Keratinocyte (primary cell): ENCODE results near the gene TTC33. TPM values are rescaled to one million over a fixed set of nuclear protein-coding genes. Genes with fewer than 3 reads are reported as not detected.

Source experiments
- DNase-seq: peaks from one replicate; pipeline ENCODE4 v3.0.0-alpha.2; 2011; ENCODE audit warnings: low read depth, missing footprints, low spot score
- FAIRE-seq: peaks from 2 replicates; lab custom pipeline; 2011; peaks lifted over from hg19 to GRCh38; lab: Jason Lieb, UNC
- H2AFZ ChIP-seq: 2 replicates; pipeline ENCODE4 v1.6.0; 2012; ENCODE audit warnings: low read length, control low read depth, inconsistent platforms; ENCODE audit not compliant: control insufficient read depth
- H3K27ac ChIP-seq: 2 replicates; pipeline ENCODE4 v1.5.1; 2011; ENCODE audit warnings: low read length; ENCODE audit not compliant: control insufficient read depth, insufficient read depth
- H3K27me3 ChIP-seq: 3 replicates; pipeline ENCODE4 v1.6.0; 2011; ENCODE audit warnings: low read length; ENCODE audit not compliant: control insufficient read depth, insufficient read depth; ENCODE audit errors: extremely low read depth
- H3K36me3 ChIP-seq, 2 experiments: 2 replicates in 1 of 2; 3 replicates in 1 of 2; pipeline ENCODE4 v1.5.1; 2011; ENCODE audit warnings: low read length in 2 of 2, mild to moderate bottlenecking in 1 of 2; ENCODE audit not compliant: control insufficient read depth in 2 of 2, insufficient read depth in 2 of 2; ENCODE audit errors: extremely low read depth in 1 of 2
- H3K4me1 ChIP-seq: 3 replicates; pipeline ENCODE4 v1.5.1; 2011; ENCODE audit warnings: low read length; ENCODE audit not compliant: control insufficient read depth, insufficient read depth; ENCODE audit errors: extremely low read depth
- H3K4me2 ChIP-seq: 3 replicates; pipeline ENCODE4 v1.6.0; 2011; ENCODE audit warnings: low read depth, low read length; ENCODE audit not compliant: control insufficient read depth, insufficient read depth; ENCODE audit errors: extremely low read depth
- H3K4me3 ChIP-seq, 3 experiments: fragments of 200-600 bp in 1 of 3; sonication (generic) in 1 of 3; 2 replicates in 2 of 3; 3 replicates in 1 of 3; pipeline ENCODE4 v1.5.1; 2011 to 2016; ENCODE audit warnings: low read length in 3 of 3, mild to moderate bottlenecking in 3 of 3, control low read depth in 2 of 3, inconsistent platforms in 1 of 3, low read depth in 1 of 3, mixed read lengths in 1 of 3, mixed run types in 1 of 3, moderate library complexity in 1 of 3; ENCODE audit not compliant: control insufficient read depth in 2 of 3, insufficient read depth in 2 of 3; ENCODE audit errors: extremely low read depth in 1 of 3
- H3K79me2 ChIP-seq: 2 replicates; pipeline ENCODE4 v1.6.0; 2012; ENCODE audit warnings: low read length; ENCODE audit not compliant: control insufficient read depth, insufficient read depth
- H3K9ac ChIP-seq: 3 replicates; pipeline ENCODE4 v1.6.0; 2011; ENCODE audit warnings: low read length; ENCODE audit not compliant: control insufficient read depth, insufficient read depth; ENCODE audit errors: extremely low read depth
- H3K9me1 ChIP-seq: 3 replicates; pipeline ENCODE4 v1.6.0; 2011; ENCODE audit warnings: low read length; ENCODE audit not compliant: control insufficient read depth, insufficient read depth; ENCODE audit errors: extremely low read depth
- H3K9me3 ChIP-seq: 2 replicates; pipeline ENCODE4 v1.5.1; 2012; ENCODE audit warnings: low read depth, low read length; ENCODE audit not compliant: control insufficient read depth
- H4K20me1 ChIP-seq: 3 replicates; pipeline ENCODE4 v1.6.0; 2011; ENCODE audit warnings: low read length; ENCODE audit not compliant: control insufficient read depth, insufficient read depth; ENCODE audit errors: extremely low read depth
- CTCF ChIP-seq, 3 experiments: IDR thresholded peaks in 1 of 3; conservative IDR thresholded peaks in 1 of 3; optimal IDR thresholded peaks in 1 of 3; 2 replicates in 2 of 3; 3 replicates in 1 of 3; pipeline versions ENCODE3 to v1.5.1; 2011; ENCODE audit warnings: low read length in 3 of 3, mild to moderate bottlenecking in 3 of 3, moderate library complexity in 2 of 3, control low read depth in 1 of 3, inconsistent platforms in 1 of 3; ENCODE audit not compliant: insufficient read depth in 2 of 3; ENCODE audit errors: extremely low read depth in 1 of 3
- EZH2 ChIP-seq: IDR thresholded peaks from one replicate; pipeline ENCODE4 v1.6.1; 2012; ENCODE audit warnings: inconsistent platforms, mild to moderate bottlenecking, low read length, moderate library complexity
- dilution Hi-C: fragments of 300-500 bp; cut with MboI; formaldehyde crosslinking; loops from one replicate; pipeline ENCODE4 v1.7.0; 2020; ENCODE audit warnings: low sequenced_read_pairs; ENCODE audit not compliant: extremely low pct_ligation_motif_present
- polyA plus RNA-seq, 5 experiments: library from polyadenylated mRNA; depleted of rRNA in 3 of 5; stranded (reverse) in 3 of 5; stranded (forward) in 1 of 5; unstranded in 1 of 5; fragments of >200 nt; gene quantifications; 1 replicate in 1 of 5; 2 replicates in 3 of 5; 3 replicates in 1 of 5; pipeline versions ENCODE4 v1.2.1 to v1.2.3, GENCODE V29; 2011 to 2012; ENCODE audit warnings: missing spikeins in 2 of 5, low read depth in 1 of 5, low replicate concordance in 1 of 5

The TTC33 gene
- polyA plus RNA-seq, 1 donor (not counting 4 experiments of a cell fraction or from before 2014, with no cell fraction given) = 7.1 TPM

- Histone ChIP-seq H3K27ac (no peak overlapping the region), H3K9me3 (no peaks in the 10 kb centered on the region), H3K27me3 (no peaks in the 10 kb centered on the region), H3K79me2 (no peaks in the 10 kb centered on the region), H3K4me2 (no peak overlapping the region), H3K4me3 (no peak overlapping the region), H4K20me1 (no peaks in the 10 kb centered on the region), H2AFZ (no peak overlapping the region), H3K4me1 (peaks cover 6% of the 10 kb centered on the region), H3K9me1 (no peaks in the 10 kb centered on the region), H3K36me3 (no peaks in the 10 kb centered on the region), H3K9ac (no peak overlapping the region)
- no peak for DNase-seq
- dilution Hi-C loops = no loop called here
- TF ChIP-seq CTCF (optimal IDR thresholded peaks at IDR 0.05 in 1 of 3, IDR thresholded peaks at IDR 0.05 in 1 of 3, conservative IDR thresholded peaks at IDR 0.05 in 1 of 3; ENCODE audit: extremely low read depth in 1 of 3, insufficient read depth in 2 of 3, low read length in 3 of 3) = no peak
- no peak for TF ChIP-seq EZH2
- FAIRE-seq = peak; percentile 17
These were observed 196.5 kb downstream of the TTC33 start for GRCh38 chr5:40559306-40559705.

- DNase-seq = no peak
- Histone ChIP-seq H3K79me2 (no peaks in the 10 kb centered on the region), H3K9me3 (no peaks in the 10 kb centered on the region), H3K4me2 (no peak overlapping the region), H4K20me1 (no peaks in the 10 kb centered on the region), H3K9me1 (no peaks in the 10 kb centered on the region), H3K4me1 (peaks cover 10% of the 10 kb centered on the region), H3K27ac (no peak overlapping the region), H3K27me3 (no peaks in the 10 kb centered on the region), H3K4me3 (no peak overlapping the region), H3K9ac (no peak overlapping the region), H2AFZ (no peak overlapping the region), H3K36me3 (no peaks in the 10 kb centered on the region)
- FAIRE-seq = peak; percentile 67
- TF ChIP-seq CTCF (optimal IDR thresholded peaks at IDR 0.05 in 1 of 3, IDR thresholded peaks at IDR 0.05 in 1 of 3, conservative IDR thresholded peaks at IDR 0.05 in 1 of 3; ENCODE audit: extremely low read depth in 1 of 3, insufficient read depth in 2 of 3, low read length in 3 of 3) (no peak), EZH2 (no peak)
- dilution Hi-C loops = no loop called here
These were observed 198.3 kb downstream of the TTC33 start for GRCh38 chr5:40557501-40557900.
